Esophagus muscularis mucosa (tissue), 4 donors: ENCODE results near the gene SAMMSON. TPM values are rescaled to one million over a fixed set of nuclear protein-coding genes. Genes with fewer than 3 reads are reported as not detected.

ENCODE experiments used
- DNase-seq: peaks from one replicate; pipeline ENCODE4 v3.0.0-alpha.2; 2017; ENCODE audit errors: extremely low spot score
- H3K27ac ChIP-seq, 4 donors: fragments of 200-600 bp; sonication (generic); replicated peaks in 1 of 4; 1 replicate in 3 of 4; 2 replicates in 1 of 4; pipeline ENCODE4 v1.5.1; 2016 to 2019; ENCODE audit warnings: mild to moderate bottlenecking in 1 of 4
- H3K27me3 ChIP-seq, 4 donors: fragments of 200-600 bp; sonication (generic); one replicate each; pipeline versions ENCODE4 v1.5.1 to v1.6.0; 2016 to 2019
- H3K36me3 ChIP-seq, 4 donors: fragments of 200-600 bp; sonication (generic); one replicate each; pipeline ENCODE4 v1.5.1; 2016 to 2019
- H3K4me1 ChIP-seq, 4 donors: fragments of 200-600 bp; sonication (generic); one replicate each; pipeline ENCODE4 v1.5.1; 2016 to 2019
- H3K4me3 ChIP-seq, 4 donors: fragments of 200-600 bp; sonication (generic); 1 replicate in 2 of 4; 2 replicates in 2 of 4; pipeline ENCODE4 v1.5.1; 2016 to 2019; ENCODE audit warnings: mild to moderate bottlenecking in 4 of 4, moderate library complexity in 1 of 4
- H3K9me3 ChIP-seq, 4 donors: fragments of 200-600 bp; sonication (generic); 1 replicate in 3 of 4; 2 replicates in 1 of 4; pipeline ENCODE4 v1.5.1; 2016 to 2019
- CTCF ChIP-seq, 3 experiments: fragments of 200-600 bp in 2 of 3; fragments of 450-650 bp in 1 of 3; sonication (generic) in 2 of 3; IDR thresholded peaks; one replicate each; pipeline ENCODE4 v1.5.1; 2017 to 2019; ENCODE audit warnings: antibody characterized with exemption in 3 of 3, mild to moderate bottlenecking in 2 of 3, moderate library complexity in 1 of 3
- EP300 ChIP-seq: sonication (generic); formaldehyde crosslinking; IDR thresholded peaks from one replicate; pipeline ENCODE4 v1.6.1; 2017; ENCODE audit warnings: antibody characterized with exemption
- POLR2A ChIP-seq: fragments of 450-650 bp; IDR thresholded peaks from one replicate; pipeline ENCODE4 v1.6.1; 2017; ENCODE audit warnings: antibody characterized with exemption, moderate library complexity, mild to moderate bottlenecking, low read depth
- POLR2AphosphoS5 ChIP-seq, 2 donors: sonication (generic); formaldehyde crosslinking; IDR thresholded peaks; one replicate each; pipeline ENCODE4 v1.6.1; 2017; ENCODE audit warnings: antibody characterized with exemption in 2 of 2
- whole genome bisulfite sequencing: methylation state at CpG from one replicate; pipeline ENCODE4 v1.1.5; 2018; 5-methylcytosine and 5-hydroxymethylcytosine counted together
- intact Hi-C: fragments of 100-400 bp; cut with DNase I; formaldehyde crosslinking; loops from one replicate; pipeline ENCODE4 v1.15.1; 2023
- total RNA-seq, 4 donors: library from RNA; depleted of rRNA; stranded (reverse); fragments of >200 nt; gene quantifications; one replicate each; pipeline versions ENCODE4 v1.1.0 to v1.2.1, GENCODE V29; 2016

Gene SAMMSON
- total RNA-seq, 4 donors from 2014 or later: 1.5 to 4.2 (median 2.5) TPM

- H3K4me1 ChIP-seq: peaks cover 5 to 88% (median 77%) of the 10 kb centered on the region in 4 donors
- H3K27me3 ChIP-seq: no peaks in the 10 kb centered on the region
- no peak for DNase-seq
- H3K4me3 ChIP-seq: no peak overlapping the region
- WGBS: 94% methylated on average over 5 of the region's 5 CpGs
- H3K36me3 ChIP-seq: no peaks in the 10 kb centered on the region
- intact Hi-C loops: loop anchor here (10.0 kb wide), 1 partner anchor 465 kb away; no protein-coding TSS in a partner anchor
- no peak for TF ChIP-seq POLR2A
- no peak for TF ChIP-seq POLR2AphosphoS5 (IDR thresholded peaks at IDR 0.05)
- TF ChIP-seq EP300: peak; percentile 4
- TF ChIP-seq CTCF (IDR thresholded peaks at IDR 0.05): no peak
- no peaks in the 10 kb centered on the region for H3K9me3 ChIP-seq
- H3K27ac ChIP-seq: peak overlapping the region; percentile 78 to 84 (median 83)
Observed at GRCh38 chr3:70069557-70069956, 70.0 kb downstream of the SAMMSON start.

DNA sequence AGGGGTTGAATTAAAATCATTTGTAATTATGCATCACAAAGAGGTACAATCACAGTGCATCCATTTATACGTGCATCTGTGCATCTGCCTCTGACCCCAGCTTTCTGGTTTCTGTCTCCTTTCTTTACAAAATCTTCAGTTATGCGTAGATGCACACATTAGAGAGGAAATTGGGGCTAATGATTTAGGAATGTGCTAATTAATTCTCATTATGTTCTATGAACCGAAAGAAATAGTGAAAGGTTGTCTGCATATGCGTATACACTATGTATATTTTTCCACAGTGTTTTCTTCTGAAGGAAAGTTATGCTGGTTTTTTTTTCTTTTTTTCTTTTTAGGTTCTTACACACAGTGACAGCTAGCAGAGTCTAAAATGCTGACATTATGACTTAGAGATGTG is 71.6 kb downstream of the SAMMSON start:
- DNase-seq: no peak
- H3K4me3 ChIP-seq: peak overlapping the region in 2 of 4 donors; percentile 32 to 43
- TF ChIP-seq POLR2A: no peak
- TF ChIP-seq POLR2AphosphoS5 (IDR thresholded peaks at IDR 0.05): no peak
- TF ChIP-seq CTCF (IDR thresholded peaks at IDR 0.05): no peak
- TF ChIP-seq EP300: no peak
- H3K9me3 ChIP-seq: no peaks in the 10 kb centered on the region
- 45% methylated on average over 4 of the region's 4 CpGs for WGBS
- H3K4me1 ChIP-seq: peaks cover 5 to 88% (median 74%) of the 10 kb centered on the region in 4 donors
- no peaks in the 10 kb centered on the region for H3K36me3 ChIP-seq
- intact Hi-C loops: no loop called here
- peak overlapping the region; percentile 78 to 84 (median 83) for H3K27ac ChIP-seq
- H3K27me3 ChIP-seq: no peaks in the 10 kb centered on the region

DNA sequence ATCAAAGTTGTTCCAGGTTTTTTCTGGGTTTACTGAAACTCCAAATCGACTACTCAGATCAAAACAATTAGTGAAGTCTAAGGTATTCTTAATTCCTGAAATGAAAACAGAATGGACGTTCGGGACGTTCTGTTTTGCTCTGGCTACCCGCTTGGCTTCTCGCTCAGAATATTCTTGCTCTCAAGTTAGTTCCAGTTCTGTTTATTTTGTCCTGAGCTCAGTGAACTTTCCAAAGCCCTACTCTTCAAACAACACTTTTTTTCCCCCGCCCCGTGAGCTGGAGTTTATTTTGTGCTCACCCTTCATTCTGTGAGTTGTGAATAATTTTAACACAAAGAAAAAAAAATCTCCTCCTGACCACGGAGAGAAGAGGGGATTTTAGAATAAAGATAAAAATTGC is 72.6 kb downstream of the SAMMSON start:
- no peaks in the 10 kb centered on the region for H3K9me3 ChIP-seq
- TF ChIP-seq EP300 (peak; percentile 92), CTCF (IDR thresholded peaks at IDR 0.05) (no peak), POLR2AphosphoS5 (IDR thresholded peaks at IDR 0.05) (peak; percentile 45 to 72)
- H3K4me3 ChIP-seq: peak overlapping the region; percentile 31 to 43 (median 36)
- H3K27ac ChIP-seq: peak overlapping the region; percentile 78 to 84 (median 83)
- no peak for DNase-seq
- 7% methylated on average over 9 of the region's 9 CpGs for WGBS
- peaks cover 8 to 88% (median 80%) of the 10 kb centered on the region in 4 donors for H3K4me1 ChIP-seq
- H3K27me3 ChIP-seq: no peaks in the 10 kb centered on the region
- intact Hi-C loops: no loop called here
- H3K36me3 ChIP-seq: no peaks in the 10 kb centered on the region

DNA sequence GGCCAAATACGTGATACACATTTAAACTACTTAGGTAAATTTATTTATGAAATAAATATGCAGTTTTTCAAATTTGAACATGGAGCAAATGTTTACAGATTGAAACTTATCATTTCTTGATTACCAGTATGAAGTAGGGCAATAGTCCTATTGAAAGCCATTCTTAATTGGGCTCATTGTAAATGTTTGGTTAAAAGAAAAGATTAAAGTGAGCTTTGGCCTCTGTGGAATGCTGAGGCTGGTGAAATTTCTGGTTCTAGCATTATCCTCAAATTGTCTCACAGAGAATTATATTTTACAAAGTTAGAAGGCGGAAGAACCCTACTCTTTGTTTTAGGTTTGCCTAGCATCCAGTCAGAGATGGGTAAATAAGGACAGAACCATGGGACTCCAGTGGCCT is 73.2 kb downstream of the SAMMSON start:
- Histone ChIP-seq H3K9me3 (peaks cover 0 to 2% (median 0%) of the 10 kb centered on the region in 4 donors), H3K4me1 (peaks cover 3 to 82% (median 74%) of the 10 kb centered on the region in 4 donors), H3K27me3 (no peaks in the 10 kb centered on the region), H3K27ac (peak overlapping the region; percentile 78 to 84 (median 83)), H3K4me3 (no peak overlapping the region), H3K36me3 (no peaks in the 10 kb centered on the region)
- DNase-seq: no peak
- no peak for TF ChIP-seq CTCF (IDR thresholded peaks at IDR 0.05)
- TF ChIP-seq POLR2A: no peak
- TF ChIP-seq POLR2AphosphoS5 (IDR thresholded peaks at IDR 0.05): no peak
- TF ChIP-seq EP300: no peak
- intact Hi-C loops: no loop called here
- 48% methylated on average over 2 of the region's 2 CpGs for WGBS

- DNase-seq: no peak
- Histone ChIP-seq H3K36me3 (no peaks in the 10 kb centered on the region), H3K9me3 (peaks cover 0 to 10% (median 4%) of the 10 kb centered on the region in 4 donors), H3K4me3 (no peak overlapping the region), H3K27me3 (no peaks in the 10 kb centered on the region), H3K4me1 (peaks cover 3 to 69% (median 56%) of the 10 kb centered on the region in 4 donors), H3K27ac (peak overlapping the region; percentile 78 to 84 (median 83))
- intact Hi-C loops: no loop called here
- TF ChIP-seq CTCF (IDR thresholded peaks at IDR 0.05): no peak
- no peak for TF ChIP-seq POLR2AphosphoS5 (IDR thresholded peaks at IDR 0.05)
- 48% methylated on average over 2 of the region's 2 CpGs for WGBS
Observed at GRCh38 chr3:70075101-70075500, 75.6 kb downstream of the SAMMSON start.
